GM21526 (cell line): ENCODE data around the gene FBXO44.

ENCODE experiments used
- ATAC-seq: cut with Tn5 transposase; IDR thresholded peaks from one replicate; pipeline ENCODE4 v1.9.1; 2021; ENCODE audit warnings: moderate library complexity; ENCODE audit not compliant: unreplicated experiment, low FRiP score

FBXO44 gene

DNA sequence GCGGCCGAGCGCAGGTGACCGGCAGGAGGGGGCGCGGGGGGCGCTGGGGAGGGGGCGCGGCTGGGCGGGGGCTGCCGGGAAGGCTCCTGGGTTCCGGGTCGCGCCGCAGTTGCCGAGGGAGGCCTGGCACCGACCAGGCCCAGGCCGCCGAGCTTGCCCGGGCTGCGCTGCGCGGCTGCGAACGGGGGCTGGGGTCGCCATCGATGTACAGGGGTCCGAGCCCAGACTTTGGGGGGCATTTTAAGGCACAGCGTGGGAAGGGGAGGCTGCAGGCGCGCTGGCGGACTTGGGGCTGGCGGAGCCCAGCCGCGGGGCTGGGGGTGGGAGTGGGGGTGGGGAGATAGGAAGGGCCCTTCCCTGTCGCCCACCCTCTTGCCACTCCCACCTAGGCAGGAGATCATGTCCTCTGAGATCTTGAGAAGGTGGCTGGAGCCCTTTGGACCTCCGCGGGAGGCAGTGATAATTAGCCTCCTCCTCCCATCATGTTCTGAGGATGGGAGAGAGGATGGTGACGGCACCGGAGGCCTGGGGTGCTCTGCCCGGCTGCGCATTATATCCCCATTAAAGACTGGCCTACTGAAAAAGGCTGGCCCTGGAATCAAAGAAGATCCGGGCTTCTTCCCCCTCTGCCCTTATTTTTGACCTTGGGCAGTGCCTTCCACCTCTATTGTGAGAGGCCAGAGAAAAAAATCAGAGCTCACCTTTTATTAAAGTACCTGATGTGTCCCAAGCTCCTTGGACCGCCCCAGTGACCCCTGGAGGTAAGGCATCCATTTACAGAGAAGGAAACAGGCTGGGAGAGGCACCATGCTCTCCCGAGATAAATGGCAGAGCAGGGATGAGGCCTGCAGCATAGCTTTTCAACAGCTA is 497 bp downstream of the FBXO44 start:
- ATAC-seq = no peak

DNA sequence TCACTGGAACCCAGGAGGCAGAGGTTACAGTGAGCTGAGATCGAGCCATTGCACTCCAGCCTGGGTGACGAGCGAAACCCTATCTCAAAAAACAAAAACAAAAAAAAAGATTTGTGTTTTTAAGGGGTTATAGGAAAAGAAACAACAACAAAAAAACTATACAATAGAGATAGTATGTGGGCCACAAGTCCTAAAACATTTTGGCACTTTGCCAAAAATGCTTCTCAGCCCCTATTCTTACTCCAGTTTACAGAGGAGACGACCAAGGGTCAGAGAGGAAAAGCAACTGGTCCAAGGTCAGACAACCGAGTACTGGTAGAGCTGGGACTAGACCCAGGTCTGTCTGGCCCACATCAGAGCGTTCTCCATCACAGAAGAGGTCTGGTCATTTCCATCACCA is 3.0 kb downstream of the FBXO44 start:
- ATAC-seq = no peak

DNA sequence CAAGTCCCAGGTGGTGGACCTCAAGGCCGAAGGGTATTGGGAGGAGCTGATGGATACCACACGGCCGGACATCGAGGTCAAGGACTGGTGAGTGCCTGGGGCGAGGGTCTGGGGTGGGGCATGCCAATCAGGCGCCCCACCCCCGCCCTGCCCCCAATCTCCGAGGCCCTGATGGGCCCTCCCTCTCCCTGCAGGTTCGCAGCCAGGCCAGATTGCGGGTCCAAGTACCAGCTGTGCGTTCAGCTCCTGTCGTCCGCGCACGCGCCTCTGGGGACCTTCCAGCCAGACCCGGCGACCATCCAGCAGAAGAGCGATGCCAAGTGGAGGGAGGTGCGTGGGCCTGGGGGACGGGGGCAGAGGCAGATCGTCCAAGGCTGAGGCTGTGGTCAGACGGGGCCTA is 3.9 kb downstream of the FBXO44 start:
- no peak for ATAC-seq

DNA sequence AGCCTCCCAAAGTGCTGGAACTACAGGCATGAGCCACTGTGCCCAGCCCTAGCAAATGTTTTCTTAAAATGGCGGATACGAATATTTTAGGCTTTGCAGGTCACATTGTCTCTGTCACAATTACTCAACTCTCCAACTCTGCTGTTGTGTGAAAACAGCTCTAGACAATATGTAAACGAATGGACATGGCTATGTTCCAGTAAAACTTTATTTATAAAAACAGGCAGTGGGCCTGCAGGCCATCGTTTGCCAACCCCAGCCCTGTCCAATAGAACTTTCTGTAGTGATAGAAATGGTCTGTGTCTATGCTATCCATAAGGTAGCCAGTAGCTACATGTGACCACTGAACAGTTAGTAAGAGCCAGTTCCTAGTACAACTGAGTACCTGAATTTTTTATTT is 5.1 kb downstream of the FBXO44 start:
- ATAC-seq = no peak

DNA sequence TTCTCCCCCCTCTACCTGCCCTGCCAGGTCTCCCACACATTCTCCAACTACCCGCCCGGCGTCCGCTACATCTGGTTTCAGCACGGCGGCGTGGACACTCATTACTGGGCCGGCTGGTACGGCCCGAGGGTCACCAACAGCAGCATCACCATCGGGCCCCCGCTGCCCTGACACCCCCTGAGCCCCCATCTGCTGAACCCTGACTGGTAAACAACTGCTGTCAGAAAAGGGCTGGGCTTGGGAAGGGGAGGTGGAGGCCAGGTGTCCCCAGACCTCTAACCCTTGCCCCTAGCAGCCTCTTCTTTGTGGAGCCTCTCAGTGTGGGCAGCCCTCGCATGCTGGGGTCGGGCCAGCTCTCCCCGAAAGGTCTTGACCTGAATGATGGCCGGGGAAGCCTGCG is 6.4 kb downstream of the FBXO44 start:
- no peak for ATAC-seq

DNA sequence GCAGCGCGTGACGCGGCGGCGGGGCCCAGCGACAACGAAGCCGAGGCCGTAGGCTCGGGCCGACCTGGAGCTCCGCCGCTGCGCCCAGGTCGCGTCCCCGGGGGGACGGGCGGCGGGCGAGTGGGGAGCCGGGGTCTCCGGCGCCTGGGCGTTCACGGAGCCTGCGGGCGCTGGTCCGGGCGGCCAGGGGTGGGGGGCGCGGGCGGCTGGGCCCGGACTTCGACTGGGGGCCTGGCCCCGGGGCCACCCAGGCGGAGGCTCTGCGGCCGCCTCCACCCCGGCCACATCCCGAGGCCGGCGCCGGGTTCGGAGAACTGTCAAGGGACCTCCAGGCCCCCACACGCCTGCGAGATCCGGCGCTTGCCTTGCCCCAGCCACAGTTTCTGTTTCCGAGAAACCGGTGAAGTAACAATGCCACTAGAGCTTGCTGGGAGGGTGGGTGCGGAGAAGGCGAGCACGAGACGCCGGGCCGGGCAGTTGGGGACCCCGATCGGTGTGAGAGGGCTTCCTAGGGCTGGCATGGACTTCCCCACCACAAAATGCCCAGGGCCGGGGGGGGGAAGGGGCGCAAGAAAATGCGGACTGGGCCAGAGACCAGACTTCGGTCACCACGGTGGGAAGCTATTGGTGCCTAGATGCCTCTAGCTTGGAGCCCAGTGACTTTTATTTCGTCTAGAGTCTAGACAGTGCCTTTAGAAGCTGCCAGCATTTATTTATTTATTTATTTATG is 9.8 kb downstream of the FBXO44 start:
- ATAC-seq = peak; percentile 42

DNA sequence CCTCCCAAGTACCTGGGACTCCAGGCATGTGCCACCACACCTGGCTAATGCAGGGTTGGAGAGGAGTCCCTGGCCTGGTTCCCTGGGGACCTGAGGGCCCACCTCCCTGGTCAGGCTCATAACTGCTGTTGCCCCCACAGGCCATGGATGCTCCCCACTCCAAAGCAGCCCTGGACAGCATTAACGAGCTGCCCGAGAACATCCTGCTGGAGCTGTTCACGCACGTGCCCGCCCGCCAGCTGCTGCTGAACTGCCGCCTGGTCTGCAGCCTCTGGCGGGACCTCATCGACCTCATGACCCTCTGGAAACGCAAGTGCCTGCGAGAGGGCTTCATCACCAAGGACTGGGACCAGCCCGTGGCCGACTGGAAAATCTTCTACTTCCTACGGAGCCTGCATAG is 13.8 kb downstream of the FBXO44 start:
- ATAC-seq = no peak

DNA sequence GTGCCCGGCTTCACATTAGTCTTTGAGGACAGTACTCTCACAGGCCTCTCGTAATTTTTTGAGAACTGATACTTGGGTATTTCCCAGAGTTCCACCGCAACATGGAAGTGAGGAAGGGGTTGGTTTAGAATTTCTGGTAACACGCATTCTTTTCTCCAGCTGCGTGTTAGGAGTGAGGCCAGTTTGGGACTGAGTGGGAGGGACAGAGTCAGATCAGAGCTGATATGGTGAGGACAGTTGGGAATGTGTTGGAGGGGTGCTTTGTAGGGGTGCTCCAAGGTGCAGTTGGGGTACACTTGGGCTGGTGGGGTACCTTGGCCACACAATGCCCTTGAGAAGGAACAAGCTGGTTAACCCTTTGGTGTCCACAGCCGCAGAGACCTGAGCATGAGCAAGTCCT is 16.1 kb downstream of the FBXO44 start:
- ATAC-seq = no peak

DNA sequence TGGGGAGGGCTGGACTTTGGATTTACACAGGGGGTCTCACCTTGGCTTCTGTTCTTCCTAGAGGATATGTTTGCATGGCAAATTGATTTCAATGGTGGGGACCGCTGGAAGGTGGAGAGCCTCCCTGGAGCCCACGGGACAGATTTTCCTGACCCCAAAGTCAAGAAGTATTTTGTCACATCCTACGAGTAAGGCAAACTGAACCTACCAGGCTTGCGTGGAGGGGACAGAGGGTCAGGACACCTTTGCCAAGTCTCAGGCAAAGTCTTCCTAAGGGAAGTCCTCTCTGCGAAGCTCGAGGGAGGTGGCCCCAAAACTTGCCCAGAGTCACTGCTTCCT is 16.5 kb downstream of the FBXO44 start:
- no peak for ATAC-seq

DNA sequence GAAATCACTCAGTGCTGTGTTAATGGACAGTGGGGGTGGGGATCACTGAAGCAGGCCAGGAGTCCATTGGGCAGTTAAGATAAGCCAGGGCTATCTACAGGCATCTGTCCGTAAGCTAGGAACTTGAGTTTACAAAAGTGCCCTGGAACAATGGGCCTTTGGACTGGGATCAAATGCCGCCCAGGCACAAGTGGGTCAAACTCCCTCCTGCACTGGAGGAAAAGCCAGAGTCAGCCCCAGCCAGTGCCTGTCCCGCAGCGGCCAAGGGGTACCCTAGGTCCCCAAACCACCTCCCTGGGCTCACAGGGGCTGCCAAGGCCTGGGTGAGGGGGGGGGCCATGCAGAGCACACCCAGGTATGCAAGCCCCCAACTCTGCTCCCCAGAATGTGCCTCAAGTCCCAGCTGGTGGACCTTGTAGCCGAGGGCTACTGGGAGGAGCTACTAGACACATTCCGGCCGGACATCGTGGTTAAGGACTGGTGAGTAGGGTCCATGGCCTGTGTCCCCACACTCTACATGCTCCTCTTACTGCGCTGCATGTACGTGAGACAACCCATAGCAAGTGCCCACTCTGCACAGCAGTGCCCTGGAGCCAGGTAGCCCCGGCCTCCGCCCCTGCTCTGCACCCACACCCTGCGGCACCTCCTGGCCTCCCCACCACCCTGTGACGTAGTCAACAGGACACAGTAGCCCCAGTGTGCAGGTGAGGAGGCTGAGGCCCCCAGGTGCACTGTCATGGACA is 17.0 kb downstream of the FBXO44 start:
- ATAC-seq = no peak

DNA sequence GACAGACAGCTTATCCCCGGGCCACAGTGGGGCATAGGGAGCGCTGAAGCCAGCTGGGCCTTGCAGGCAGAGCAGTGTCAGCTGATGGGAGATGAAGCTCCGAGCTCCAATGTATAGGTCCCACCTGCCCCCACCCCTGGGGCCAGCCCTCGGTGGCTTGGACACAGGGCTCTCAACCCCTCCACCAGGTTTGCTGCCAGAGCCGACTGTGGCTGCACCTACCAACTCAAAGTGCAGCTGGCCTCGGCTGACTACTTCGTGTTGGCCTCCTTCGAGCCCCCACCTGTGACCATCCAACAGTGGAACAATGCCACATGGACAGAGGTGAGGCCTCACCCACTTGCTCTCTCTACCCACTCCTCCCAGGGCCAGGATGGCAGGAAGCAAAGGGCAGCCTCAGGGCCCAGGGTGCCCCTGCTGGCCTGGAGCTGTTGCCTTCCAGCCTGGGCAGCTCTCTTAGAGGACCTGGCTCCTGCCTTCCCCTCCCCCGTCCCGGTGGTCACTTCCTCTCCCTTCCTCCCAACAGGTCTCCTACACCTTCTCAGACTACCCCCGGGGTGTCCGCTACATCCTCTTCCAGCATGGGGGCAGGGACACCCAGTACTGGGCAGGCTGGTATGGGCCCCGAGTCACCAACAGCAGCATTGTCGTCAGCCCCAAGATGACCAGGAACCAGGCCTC is 18.6 kb downstream of the FBXO44 start:
- no peak for ATAC-seq

DNA sequence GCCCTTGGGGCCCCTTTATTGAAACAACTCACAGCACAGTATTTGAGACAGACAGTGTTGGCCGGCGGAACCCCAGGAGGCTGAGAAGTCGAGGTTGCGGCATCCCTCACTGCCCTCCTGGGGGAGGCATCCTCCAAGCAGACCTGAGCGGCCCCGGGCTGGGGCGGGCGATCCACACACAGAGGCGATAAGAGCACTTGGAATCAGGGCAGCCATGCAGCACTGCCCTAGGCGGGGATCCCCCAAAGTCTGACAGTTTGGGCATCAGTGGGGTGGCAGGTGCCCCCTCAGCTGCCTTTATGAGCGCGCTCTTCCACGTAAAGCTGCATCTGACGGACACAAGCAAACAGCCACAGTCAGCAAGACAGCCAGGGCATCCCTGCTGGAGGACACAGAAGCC is 19.8 kb downstream of the FBXO44 start:
- no peak for ATAC-seq

DNA sequence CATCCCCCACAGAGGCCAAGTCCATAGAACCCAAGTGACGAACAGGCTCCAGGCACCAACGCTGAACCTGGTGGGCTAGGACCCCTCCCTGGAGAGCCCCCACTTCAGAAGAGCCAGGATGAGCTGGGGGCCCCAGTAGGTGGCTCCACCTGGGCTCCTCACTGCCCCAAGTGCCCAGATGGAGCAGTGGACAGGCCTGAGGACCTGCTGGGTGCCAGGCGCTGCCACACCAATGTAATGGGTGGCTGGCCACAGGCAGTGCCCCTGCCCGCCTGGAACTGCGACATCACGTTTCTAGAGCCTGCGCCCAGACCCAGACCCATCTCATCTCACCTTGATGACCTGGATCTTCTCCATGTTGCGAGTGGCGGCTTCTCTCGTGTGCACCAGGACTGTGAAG is 20.6 kb downstream of the FBXO44 start:
- ATAC-seq = no peak

DNA sequence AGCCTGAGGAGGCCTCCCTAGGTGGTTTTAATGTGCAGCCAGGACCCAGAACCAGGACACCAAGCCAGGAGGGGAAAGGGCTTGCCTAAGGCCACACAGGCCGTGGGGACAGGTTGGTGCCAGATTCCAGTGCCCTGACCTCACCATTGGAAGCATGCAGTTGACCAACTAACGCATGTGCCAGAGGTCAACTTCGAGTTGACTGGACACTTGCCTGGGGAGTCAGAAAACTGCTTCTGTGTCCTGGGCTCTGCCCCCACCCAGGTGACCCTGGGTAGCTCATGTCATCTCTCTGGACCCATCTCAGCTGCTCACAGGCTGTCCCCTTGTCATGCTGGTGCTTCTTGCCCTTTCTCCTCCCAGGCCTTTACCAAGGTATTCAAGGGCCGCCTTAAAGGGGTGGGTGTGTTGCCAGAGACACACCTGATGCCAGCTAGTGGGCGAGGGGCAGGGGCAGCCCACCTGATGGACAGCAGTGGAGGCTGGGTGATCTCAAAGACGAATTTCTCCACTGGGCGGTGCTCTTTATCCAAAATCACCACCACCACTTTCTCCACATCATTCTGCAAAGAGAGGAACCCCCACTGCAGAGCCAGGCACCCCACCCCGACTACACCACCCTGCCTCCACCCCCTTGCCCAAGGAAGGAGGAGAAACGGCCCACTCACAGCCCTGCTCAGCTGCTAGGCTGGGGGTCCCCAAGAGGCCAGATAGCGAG is 21.9 kb downstream of the FBXO44 start:
- ATAC-seq = no peak

DNA sequence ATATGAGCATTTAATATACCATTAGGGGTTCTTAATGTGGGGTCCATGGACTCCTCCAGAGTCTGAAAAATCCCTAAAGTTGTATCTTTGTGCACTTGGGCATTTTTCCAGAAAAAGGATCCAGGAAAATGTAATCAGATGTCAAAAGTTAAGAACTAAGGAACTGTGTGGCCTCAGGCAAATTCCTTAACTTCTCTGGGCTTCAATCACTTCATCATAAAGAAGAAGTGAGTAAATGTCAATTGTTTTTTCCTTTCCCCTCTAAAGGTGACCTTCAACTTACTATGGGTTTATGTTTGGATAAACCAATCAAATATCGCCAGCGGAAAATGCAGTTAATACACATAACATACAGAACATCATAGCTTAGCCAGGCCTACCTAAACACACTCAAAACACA is 23.8 kb downstream of the FBXO44 start:
- no peak for ATAC-seq

DNA sequence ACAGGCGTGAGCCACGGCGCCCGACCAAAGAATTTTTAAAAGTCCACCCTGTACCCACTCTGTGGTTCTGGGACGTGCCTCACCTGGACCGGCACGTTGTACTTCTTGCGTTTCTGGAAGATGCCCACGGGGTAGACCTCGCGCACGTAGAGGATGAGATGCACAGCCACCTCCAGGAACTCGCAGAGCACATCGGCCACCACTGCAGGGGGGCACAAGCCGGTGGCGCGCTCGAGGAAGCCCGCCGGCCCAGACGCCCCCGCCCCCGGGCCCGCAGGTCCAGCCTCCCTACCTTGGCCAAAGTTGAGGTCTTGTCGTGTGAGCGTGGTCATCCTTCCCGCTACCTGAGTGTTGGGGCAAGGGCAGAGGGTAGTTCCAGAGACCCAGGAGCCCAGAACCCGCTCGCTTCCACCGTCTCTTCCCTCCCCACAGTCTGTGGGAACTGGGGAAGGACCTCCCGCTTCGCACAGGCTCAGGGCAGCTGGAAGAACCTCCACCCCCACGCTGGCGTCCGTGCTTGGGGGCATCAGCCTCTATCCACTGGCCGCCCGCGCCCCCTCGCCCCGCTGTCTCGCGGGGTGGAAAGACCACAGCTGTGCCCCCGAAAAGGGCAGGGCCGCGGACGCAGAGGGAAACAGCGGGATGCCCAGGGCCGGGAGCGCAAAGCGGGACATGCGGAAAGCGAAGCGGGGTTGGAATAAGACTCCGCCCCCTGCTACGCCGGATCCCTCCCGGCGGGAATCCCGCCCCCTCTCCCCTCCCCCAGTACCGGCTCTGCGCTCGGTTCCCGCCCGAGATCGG is 25.8 kb downstream of the FBXO44 start:
- peak; percentile 11 for ATAC-seq

DNA sequence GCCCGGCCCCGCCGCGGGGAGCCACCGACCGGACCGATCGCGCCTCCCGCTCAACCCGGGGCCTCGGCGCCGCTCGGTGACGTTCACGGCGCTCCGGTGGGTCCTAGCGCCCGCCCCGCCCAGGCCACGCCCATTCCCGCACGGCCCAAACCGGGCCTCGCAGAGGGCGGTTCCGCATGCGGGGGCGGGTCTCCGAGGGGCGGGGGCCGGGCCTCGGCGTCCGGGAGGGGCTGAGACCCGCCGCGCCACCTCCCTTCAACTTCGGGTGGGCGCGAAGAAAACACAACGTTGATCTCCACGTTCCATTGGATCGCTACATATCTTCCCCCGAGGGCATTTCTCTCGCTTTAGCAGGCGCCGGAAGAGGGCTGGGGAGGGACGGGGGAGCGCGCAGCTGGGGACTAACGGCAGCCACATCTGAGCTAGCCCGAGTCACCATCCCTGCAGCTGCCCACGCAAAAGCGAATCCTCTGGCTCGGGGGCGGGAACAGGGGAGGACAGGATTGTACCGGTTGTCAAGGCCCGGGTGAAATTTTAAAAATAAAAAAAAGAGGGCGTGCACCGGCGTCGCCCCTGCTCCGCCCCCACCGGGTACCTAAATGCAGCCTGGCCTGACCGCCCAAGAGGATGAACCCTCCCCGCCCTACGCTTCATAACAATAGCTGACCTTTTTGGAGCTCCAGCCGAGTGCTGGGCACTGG is 26.5 kb downstream of the FBXO44 start, which contains the start of gene MAD2L2:
Gene MAD2L2 (minus strand): TSS at position 78 of the 701 bp plus-strand sequence. CDS start 547 bp downstream, outside the sequence.
- ATAC-seq = peak; percentile 72

DNA sequence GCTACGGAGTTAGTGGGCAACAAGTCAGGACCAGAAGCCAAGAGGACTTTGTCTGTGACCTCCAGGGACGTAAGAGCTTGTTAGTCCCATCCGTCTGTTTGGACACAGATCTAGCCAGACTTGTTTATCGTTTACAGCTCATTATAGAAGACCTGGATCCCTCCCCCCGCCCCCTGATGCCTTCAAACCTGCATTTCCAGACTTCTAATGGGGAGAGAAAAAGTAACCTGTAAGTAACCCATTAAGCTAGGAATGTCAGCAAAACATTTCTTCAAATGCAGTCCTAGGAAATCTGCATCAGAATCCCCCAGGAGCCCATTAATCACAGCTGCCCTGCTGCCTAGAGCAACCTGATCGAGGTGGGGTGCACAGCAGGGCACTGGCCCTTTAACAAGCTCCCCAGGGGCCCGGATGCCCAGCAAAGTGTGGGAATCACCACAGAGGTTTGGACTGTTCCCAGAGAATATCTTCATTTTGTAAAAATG is 27.7 kb downstream of the FBXO44 start:
- no peak for ATAC-seq

DNA sequence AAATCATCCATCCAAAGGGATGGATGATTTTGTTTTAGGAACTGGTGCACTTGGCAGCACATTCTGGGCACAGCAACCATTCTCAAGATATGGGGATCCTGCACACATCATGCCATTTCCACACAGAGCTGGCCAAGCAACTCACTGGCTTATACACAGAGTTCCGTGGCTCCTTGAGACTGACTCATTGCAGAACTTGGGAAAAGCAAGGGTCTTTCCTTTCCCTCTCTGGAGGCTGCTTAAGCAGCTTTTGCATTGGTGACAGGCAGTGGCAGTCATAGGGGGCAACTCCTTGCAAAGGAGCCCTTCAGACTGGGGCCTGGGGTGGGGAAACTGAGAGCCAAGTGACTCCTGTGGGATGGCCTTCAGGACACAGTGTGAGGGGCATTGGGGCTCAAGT is 28.1 kb downstream of the FBXO44 start:
- no peak for ATAC-seq
